PC-9 (cell line): ENCODE results near the gene PERCC1. TPM values are rescaled to one million over a fixed set of nuclear protein-coding genes. Genes with fewer than 3 reads are reported as not detected.

ENCODE experiments used
- BruUV-seq: library from RNA; stranded (reverse); fragments of 400-500 nt; replicated peaks from 2 replicates; lab custom pipeline; 2021; lab: Mats Ljungman, UMichigan
- CTCF ChIA-PET: fragments of 300-600 bp; sonication (Branson Sonifier 250); formaldehyde crosslinking; loops from one replicate; lab custom pipeline; 2022; ENCODE audit warnings: antibody characterized with exemption; lab: Charles Lee
- POLR2A ChIA-PET: fragments of 300-600 bp; sonication (Branson Sonifier 250); formaldehyde crosslinking; loops from one replicate; lab custom pipeline; 2022; ENCODE audit warnings: antibody characterized with exemption; ENCODE audit not compliant: unreplicated experiment; lab: Charles Lee
- DNase-seq, 2 experiments: peaks; one replicate each; pipeline versions ENCODE4 v3.0.0 to v3.0.0-alpha.2; 2015 to 2022; ENCODE audit warnings: mixed read lengths in 1 of 2
- H2AFZ ChIP-seq: fragments of 200-600 bp; sonication (generic); 2 replicates; pipeline ENCODE4 v1.8.1; 2017; ENCODE audit warnings: antibody characterized with exemption
- H3F3A ChIP-seq: fragments of 200-600 bp; sonication (generic); 2 replicates; pipeline ENCODE4 v1.8.1; 2017; ENCODE audit warnings: antibody characterized with exemption, mild to moderate bottlenecking, low read depth; ENCODE audit not compliant: insufficient read depth
- H3K27ac ChIP-seq: fragments of 200-600 bp; sonication (generic); 2 replicates; pipeline ENCODE4 v1.6.1; 2016; ENCODE audit warnings: mixed run types
- H3K27me3 ChIP-seq: fragments of 200-600 bp; sonication (generic); 2 replicates; pipeline ENCODE4 v1.6.1; 2016; ENCODE audit warnings: low read depth, mixed run types; ENCODE audit not compliant: insufficient read depth
- H3K36me3 ChIP-seq: fragments of 200-600 bp; sonication (generic); 2 replicates; pipeline ENCODE4 v1.6.1; 2016; ENCODE audit warnings: low read depth, mixed run types
- H3K4me1 ChIP-seq: fragments of 200-600 bp; sonication (generic); replicated peaks from 2 replicates; pipeline ENCODE4 v1.6.1; 2016; ENCODE audit warnings: mixed run types; ENCODE audit not compliant: insufficient read depth
- H3K4me2 ChIP-seq: fragments of 200-600 bp; sonication (generic); 2 replicates; pipeline ENCODE4 v1.6.1; 2017; ENCODE audit warnings: mixed run types
- H3K4me3 ChIP-seq: fragments of 200-600 bp; sonication (generic); 2 replicates; pipeline ENCODE4 v1.6.1; 2016; ENCODE audit warnings: mixed run types
- H3K79me2 ChIP-seq: fragments of 200-600 bp; sonication (generic); 2 replicates; pipeline ENCODE4 v1.6.1; 2017; ENCODE audit warnings: low read depth, mixed run types
- H3K9me2 ChIP-seq: fragments of 200-600 bp; sonication (generic); 2 replicates; pipeline ENCODE4 v1.8.1; 2017; ENCODE audit warnings: mild to moderate bottlenecking; ENCODE audit not compliant: insufficient read depth
- H3K9me3 ChIP-seq: fragments of 200-600 bp; sonication (generic); 2 replicates; pipeline ENCODE4 v1.8.1; 2016; ENCODE audit warnings: low read depth; ENCODE audit not compliant: insufficient read depth
- H4K20me1 ChIP-seq: fragments of 200-600 bp; sonication (generic); 2 replicates; pipeline ENCODE4 v1.8.1; 2017; ENCODE audit not compliant: insufficient read depth
- CTCF ChIP-seq: fragments of 200-600 bp; sonication (generic); conservative IDR thresholded peaks from 2 replicates; pipeline ENCODE4 v1.6.1; 2017; ENCODE audit warnings: mixed run types, antibody characterized with exemption, mild to moderate bottlenecking, moderate library complexity
- EZH2 ChIP-seq: fragments of 200-600 bp; sonication (generic); IDR thresholded peaks from 2 replicates; pipeline ENCODE4 v1.8.0; 2017; ENCODE audit warnings: antibody characterized with exemption, low read depth
- intact Hi-C: fragments of 100-400 bp; cut with micrococcal nuclease; formaldehyde crosslinking; loops from one replicate; pipeline ENCODE4 v1.10.0; 2022; ENCODE audit not compliant: unreplicated experiment
- total RNA-seq: library from RNA; stranded (reverse); gene quantifications from 2 replicates; pipeline ENCODE4 v1.2.3, GENCODE V29; 2021

The PERCC1 gene
- total RNA-seq, 1 experiment from 2014 or later = not detected

GRCh38 chr16:1394367-1394951, 36.4 kb upstream of the PERCC1 start:
- no peak for DNase-seq
- POLR2A ChIA-PET = no interaction called here
- no TSS peak for BruUV-seq
- Histone ChIP-seq H3K79me2 (no peaks in the 10 kb centered on the region), H3K27ac (no peak overlapping the region), H3K27me3 (no peaks in the 10 kb centered on the region), H3K4me3 (no peak overlapping the region), H2AFZ (no peak overlapping the region), H4K20me1 (no peaks in the 10 kb centered on the region), H3K9me3 (no peaks in the 10 kb centered on the region), H3F3A (no peaks in the 10 kb centered on the region; the same call in 1 of the 2 replicates), H3K4me1 (no peaks in the 10 kb centered on the region), H3K4me2 (no peak overlapping the region), H3K9me2 (no peaks in the 10 kb centered on the region), H3K36me3 (no peaks in the 10 kb centered on the region)
- TF ChIP-seq CTCF = no peak
- TF ChIP-seq EZH2 = no peak
- intact Hi-C loops = no loop called here
- CTCF ChIA-PET = no interaction called here

GRCh38 chr16:1395444-1396031, 35.3 kb upstream of the PERCC1 start:
- DNase-seq = no peak
- H3K27me3 ChIP-seq = no peaks in the 10 kb centered on the region
- no peak overlapping the region for H3K4me2 ChIP-seq
- CTCF ChIA-PET = no interaction called here
- H3K27ac ChIP-seq = no peak overlapping the region
- H3K79me2 ChIP-seq = no peaks in the 10 kb centered on the region
- H3K9me2 ChIP-seq = no peaks in the 10 kb centered on the region
- TF ChIP-seq CTCF (no peak), EZH2 (no peak)
- H3K36me3 ChIP-seq = no peaks in the 10 kb centered on the region
- H3K4me1 ChIP-seq = no peaks in the 10 kb centered on the region
- intact Hi-C loops = no loop called here
- H4K20me1 ChIP-seq = no peaks in the 10 kb centered on the region
- no peaks in the 10 kb centered on the region; the same call in 1 of the 2 replicates for H3F3A ChIP-seq
- no peaks in the 10 kb centered on the region for H3K9me3 ChIP-seq
- no peak overlapping the region for H2AFZ ChIP-seq
- BruUV-seq = no TSS peak
- POLR2A ChIA-PET = interaction anchor here (0.6 kb wide), 1 partner anchor 17 kb away, joined by 3 read pairs; no protein-coding TSS in a partner anchor
- H3K4me3 ChIP-seq = no peak overlapping the region

GRCh38 chr16:1397779-1398178, 33.1 kb upstream of the PERCC1 start:
- no peaks in the 10 kb centered on the region for H3K79me2 ChIP-seq
- H2AFZ ChIP-seq = no peak overlapping the region
- H3K27ac ChIP-seq = no peak overlapping the region
- no TSS peak for BruUV-seq
- H4K20me1 ChIP-seq = no peaks in the 10 kb centered on the region
- no peaks in the 10 kb centered on the region for H3K9me2 ChIP-seq
- POLR2A ChIA-PET = no interaction called here
- H3K27me3 ChIP-seq = no peaks in the 10 kb centered on the region
- H3K4me2 ChIP-seq = no peak overlapping the region
- H3K4me3 ChIP-seq = no peak overlapping the region
- CTCF ChIA-PET = no interaction called here
- intact Hi-C loops = no loop called here
- DNase-seq = no peak
- H3F3A ChIP-seq = no peaks in the 10 kb centered on the region; the same call in 1 of the 2 replicates
- H3K36me3 ChIP-seq = no peaks in the 10 kb centered on the region
- no peaks in the 10 kb centered on the region for H3K9me3 ChIP-seq
- TF ChIP-seq CTCF (no peak), EZH2 (no peak)
- no peaks in the 10 kb centered on the region for H3K4me1 ChIP-seq
